Measurements from ENCODE around the gene NSMCE1. TPM values are rescaled to one million over a fixed set of nuclear protein-coding genes. Genes with fewer than 3 reads are reported as not detected.

NSMCE1 gene
- total and polyA plus RNA-seq, 2 of the 4 experiments (the other 2 are of a cell fraction): 47.5 to 120 TPM

DNA sequence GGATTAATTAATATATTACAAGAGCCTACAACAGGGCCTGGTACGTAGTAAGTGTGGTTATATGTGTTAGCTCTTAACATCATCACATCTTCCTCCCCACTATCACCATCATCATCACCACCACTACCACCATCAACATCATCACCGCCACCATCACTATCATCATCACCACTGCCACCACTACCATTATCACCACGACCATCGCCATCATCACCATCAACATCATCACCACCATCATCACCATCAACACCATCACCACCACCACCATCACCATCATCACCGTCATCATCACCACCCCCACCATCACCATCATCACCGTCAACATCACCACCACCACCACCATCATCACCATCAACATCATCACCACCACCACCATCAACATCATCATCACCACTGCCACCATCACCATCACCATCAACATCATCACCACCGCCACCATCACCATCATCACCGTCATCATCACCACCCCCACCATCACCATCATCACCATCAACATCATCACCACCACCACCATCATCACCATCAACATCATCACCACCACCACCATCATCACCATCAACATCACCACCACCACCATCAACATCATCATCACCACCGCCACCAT lies 37.4 kb upstream of the NSMCE1 start:
- H3K23ac ChIP-seq (ENCODE audit: low read depth, low read length): no peak overlapping the region
- H3K56ac ChIP-seq (ENCODE audit: extremely low read depth, insufficient read depth, low read length): no peak overlapping the region
- no peak overlapping the region for H3K9ac ChIP-seq (ENCODE audit: low read depth, low read length)
- intact Hi-C loops (cut with micrococcal nuclease) (no loop called here), dilution Hi-C loops (cut with HindIII; ENCODE audit: low sequenced_read_pairs, unreplicated experiment) (no loop called here), in situ Hi-C loops (cut with MboI; ENCODE audit: low sequenced_read_pairs) (no loop called here)
- no peak overlapping the region for H2AFZ ChIP-seq (replicated peaks; ENCODE audit: low read length, poor library complexity)
- WGBS, 2 experiments (ENCODE audit: extremely low coverage in 2 of 2, insufficient read length in 1 of 2): 84% methylated on average over 7 of the region's 9 CpGs; no CpG with 5 or more reads in 1 of the 2 experiments
- no peak overlapping the region for H3K14ac ChIP-seq (replicated peaks; ENCODE audit: low read depth, low read length)
- H2BK5ac ChIP-seq (ENCODE audit: low read depth, low read length, poor library complexity, severe bottlenecking): peak overlapping the region; percentile 59
- H3K18ac ChIP-seq (ENCODE audit: low read depth, low read length): no peak overlapping the region
- TF ChIP-seq RFX5 (IDR thresholded peaks at IDR 0.05; ENCODE audit: low read depth, low read length) (no peak), SMC3 (IDR thresholded peaks at IDR 0.05; ENCODE audit: low read depth, low read length) (no peak), RCOR1 (IDR thresholded peaks at IDR 0.05; ENCODE audit: insufficient replicate concordance, low read length) (no peak), CHD1 (IDR thresholded peaks at IDR 0.05; ENCODE audit: low read depth, low read length) (no peak), POLR2A (IDR thresholded peaks at IDR 0.05; ENCODE audit: low read depth, low read length) (no peak), MAFK (IDR thresholded peaks at IDR 0.05; ENCODE audit: low read depth, low read length) (no peak), RAD21 (IDR thresholded peaks at IDR 0.05; ENCODE audit: low read length) (no peak), CEBPB (IDR thresholded peaks at IDR 0.05; ENCODE audit: low read depth, low read length) (no peak), FOS (IDR thresholded peaks at IDR 0.05; ENCODE audit: low read depth, low read length) (no peak), MXI1 (IDR thresholded peaks at IDR 0.05; ENCODE audit: borderline replicate concordance, low read depth, low read length) (no peak), MAZ (IDR thresholded peaks at IDR 0.05; ENCODE audit: borderline replicate concordance, low read depth, low read length) (no peak), NFE2L2 (IDR thresholded peaks at IDR 0.05; ENCODE audit: low read depth, low read length) (no peak), BHLHE40 (IDR thresholded peaks at IDR 0.05; ENCODE audit: low read depth, low read length) (no peak)
- TF ChIP-seq, protein P1, sequence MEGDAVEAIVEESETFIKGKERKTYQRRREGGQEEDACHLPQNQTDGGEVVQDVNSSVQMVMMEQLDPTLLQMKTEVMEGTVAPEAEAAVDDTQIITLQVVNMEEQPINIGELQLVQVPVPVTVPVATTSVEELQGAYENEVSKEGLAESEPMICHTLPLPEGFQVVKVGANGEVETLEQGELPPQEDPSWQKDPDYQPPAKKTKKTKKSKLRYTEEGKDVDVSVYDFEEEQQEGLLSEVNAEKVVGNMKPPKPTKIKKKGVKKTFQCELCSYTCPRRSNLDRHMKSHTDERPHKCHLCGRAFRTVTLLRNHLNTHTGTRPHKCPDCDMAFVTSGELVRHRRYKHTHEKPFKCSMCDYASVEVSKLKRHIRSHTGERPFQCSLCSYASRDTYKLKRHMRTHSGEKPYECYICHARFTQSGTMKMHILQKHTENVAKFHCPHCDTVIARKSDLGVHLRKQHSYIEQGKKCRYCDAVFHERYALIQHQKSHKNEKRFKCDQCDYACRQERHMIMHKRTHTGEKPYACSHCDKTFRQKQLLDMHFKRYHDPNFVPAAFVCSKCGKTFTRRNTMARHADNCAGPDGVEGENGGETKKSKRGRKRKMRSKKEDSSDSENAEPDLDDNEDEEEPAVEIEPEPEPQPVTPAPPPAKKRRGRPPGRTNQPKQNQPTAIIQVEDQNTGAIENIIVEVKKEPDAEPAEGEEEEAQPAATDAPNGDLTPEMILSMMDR (conservative IDR thresholded peaks at IDR 0.05; ENCODE audit: low read depth, low read length): no peak
- TF ChIP-seq, protein P2, sequence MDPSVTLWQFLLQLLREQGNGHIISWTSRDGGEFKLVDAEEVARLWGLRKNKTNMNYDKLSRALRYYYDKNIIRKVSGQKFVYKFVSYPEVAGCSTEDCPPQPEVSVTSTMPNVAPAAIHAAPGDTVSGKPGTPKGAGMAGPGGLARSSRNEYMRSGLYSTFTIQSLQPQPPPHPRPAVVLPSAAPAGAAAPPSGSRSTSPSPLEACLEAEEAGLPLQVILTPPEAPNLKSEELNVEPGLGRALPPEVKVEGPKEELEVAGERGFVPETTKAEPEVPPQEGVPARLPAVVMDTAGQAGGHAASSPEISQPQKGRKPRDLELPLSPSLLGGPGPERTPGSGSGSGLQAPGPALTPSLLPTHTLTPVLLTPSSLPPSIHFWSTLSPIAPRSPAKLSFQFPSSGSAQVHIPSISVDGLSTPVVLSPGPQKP (IDR thresholded peaks at IDR 0.05; ENCODE audit: borderline replicate concordance, low read depth, low read length): no peak
- TF ChIP-seq, protein P3, sequence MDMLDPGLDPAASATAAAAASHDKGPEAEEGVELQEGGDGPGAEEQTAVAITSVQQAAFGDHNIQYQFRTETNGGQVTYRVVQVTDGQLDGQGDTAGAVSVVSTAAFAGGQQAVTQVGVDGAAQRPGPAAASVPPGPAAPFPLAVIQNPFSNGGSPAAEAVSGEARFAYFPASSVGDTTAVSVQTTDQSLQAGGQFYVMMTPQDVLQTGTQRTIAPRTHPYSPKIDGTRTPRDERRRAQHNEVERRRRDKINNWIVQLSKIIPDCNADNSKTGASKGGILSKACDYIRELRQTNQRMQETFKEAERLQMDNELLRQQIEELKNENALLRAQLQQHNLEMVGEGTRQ (IDR thresholded peaks at IDR 0.05; ENCODE audit: low read depth, low read length): no peak
- H2AK9ac ChIP-seq (replicated peaks; ENCODE audit: low read depth, low read length, poor library complexity): no peak overlapping the region
- no peak overlapping the region for H2BK120ac ChIP-seq (ENCODE audit: low read depth, low read length)
- H3K9me1 ChIP-seq (ENCODE audit: insufficient read depth, low read length): peaks cover 2% of the 10 kb centered on the region; the same call in 1 of the 2 replicates
- no peaks in the 10 kb centered on the region for H3K27me3 ChIP-seq (ENCODE audit: control insufficient read depth, insufficient read depth, low read length)
- H3K4ac ChIP-seq (ENCODE audit: low read depth, low read length): no peak overlapping the region
- no peaks in the 10 kb centered on the region for H3K9me3 ChIP-seq (ENCODE audit: control insufficient read depth, insufficient read depth, low read length)
- no peaks in the 10 kb centered on the region for H3K36me3 ChIP-seq (ENCODE audit: control insufficient read depth, insufficient read depth, low read length)
- H3K4me2 ChIP-seq (ENCODE audit: low read depth, low read length): no peak overlapping the region
- no peak overlapping the region for H4K91ac ChIP-seq (ENCODE audit: insufficient read depth, low read depth, low read length)
- no TSS peak for BruUV-seq (replicated peaks)
- no peak for ATAC-seq (ENCODE audit: low read depth)
- no peaks in the 10 kb centered on the region for H3K4me1 ChIP-seq (ENCODE audit: control insufficient read depth, insufficient read depth, low read length)
- H3K27ac ChIP-seq (ENCODE audit: insufficient read depth, low read length): no peak overlapping the region
- 0 out of 2 replicates have a peak overlapping the region, but pooled peaks have one; percentile 31 for H2AK5ac ChIP-seq (ENCODE audit: low read depth, low read length)
- H4K20me1 ChIP-seq (ENCODE audit: insufficient read depth, low read length): no peaks in the 10 kb centered on the region
- H2BK15ac ChIP-seq (ENCODE audit: low read depth, low read length): no peak overlapping the region
- CTCF ChIA-PET: no interaction called here
- POLR2A ChIA-PET (ENCODE audit: unreplicated experiment): no interaction called here
- H3K4me3 ChIP-seq (ENCODE audit: insufficient read depth, low read depth, low read length): no peak overlapping the region
- no peak overlapping the region for H4K8ac ChIP-seq (ENCODE audit: low read depth in 2 of 2, low read length in 2 of 2)
- H4K5ac ChIP-seq (ENCODE audit: low read depth, low read length): no peak overlapping the region
- H3K79me1 ChIP-seq (ENCODE audit: low read depth in 1 of 2, low read length in 2 of 2): no peaks in the 10 kb centered on the region; a peak in 1 of 4 replicates
- no peak overlapping the region for H2BK20ac ChIP-seq (ENCODE audit: low read depth, low read length)
- no peak for DNase-seq
